ENCODE measurements around the gene SLC39A11. TPM values are rescaled to one million over a fixed set of nuclear protein-coding genes. Genes with fewer than 3 reads are reported as not detected.
"Not testable (repeated sequence)": the region's sequence is repeated elsewhere in the genome, so short reads cannot be mapped to it uniquely, and the experiment has no call there.

Gene SLC39A11
- polyA plus RNA-seq, 12 donors: 7.7 to 12.9 (median 9.9) TPM; not detected in 1

- no peak for DNase-seq
Observed at GRCh38 chr17:72950242-72950931, 142.1 kb downstream of the SLC39A11 start.

GRCh38 chr17:72948115-72948514 lies 144.4 kb downstream of the SLC39A11 start:
- DNase-seq: no peak

- DNase-seq: no peak
Observed at GRCh38 chr17:72947475-72947874, 145.0 kb downstream of the SLC39A11 start.

GRCh38 chr17:72946696-72947095 lies 145.8 kb downstream of the SLC39A11 start:
- no peak for DNase-seq

- no peak for DNase-seq
Observed at GRCh38 chr17:72946156-72946555, 146.3 kb downstream of the SLC39A11 start.

GRCh38 chr17:72945473-72945872 lies 147.0 kb downstream of the SLC39A11 start:
- DNase-seq: no peak

- DNase-seq: no peak
Observed at GRCh38 chr17:72943826-72944689, 148.4 kb downstream of the SLC39A11 start.

GRCh38 chr17:72942579-72942978 lies 149.9 kb downstream of the SLC39A11 start:
- DNase-seq: peak; percentile 22

GRCh38 chr17:72940496-72940895 lies 152.0 kb downstream of the SLC39A11 start:
- DNase-seq: no peak

GRCh38 chr17:72938482-72938881 lies 154.0 kb downstream of the SLC39A11 start:
- DNase-seq: no peak

- no peak for DNase-seq
Observed at GRCh38 chr17:72937707-72938106, 154.8 kb downstream of the SLC39A11 start.

GRCh38 chr17:72937254-72937653 lies 155.2 kb downstream of the SLC39A11 start:
- not testable (repeated sequence) for DNase-seq

- DNase-seq: no peak
Observed at GRCh38 chr17:72935984-72936383, 156.5 kb downstream of the SLC39A11 start.

GRCh38 chr17:72934927-72935326 lies 157.6 kb downstream of the SLC39A11 start:
- no peak for DNase-seq

GRCh38 chr17:72931635-72932034 lies 160.9 kb downstream of the SLC39A11 start:
- no peak for DNase-seq

GRCh38 chr17:72931163-72931562 lies 161.3 kb downstream of the SLC39A11 start:
- no peak for DNase-seq

- no peak for DNase-seq
Observed at GRCh38 chr17:72930031-72930430, 162.5 kb downstream of the SLC39A11 start.

- no peak for DNase-seq
Observed at GRCh38 chr17:72928454-72929136, 163.9 kb downstream of the SLC39A11 start.

GRCh38 chr17:72927760-72928159 lies 164.7 kb downstream of the SLC39A11 start:
- DNase-seq: no peak

GRCh38 chr17:72927146-72927545 lies 165.3 kb downstream of the SLC39A11 start:
- DNase-seq: no peak

- no peak for DNase-seq
Observed at GRCh38 chr17:72926171-72926570, 166.3 kb downstream of the SLC39A11 start.

GRCh38 chr17:72924196-72924595 lies 168.3 kb downstream of the SLC39A11 start:
- no peak for DNase-seq

GRCh38 chr17:72922219-72922618 lies 170.3 kb downstream of the SLC39A11 start:
- DNase-seq: no peak

All from muscle of arm (tissue), 12 donors.